MM.1S (cell line): ENCODE data around the gene FCGR2B.
"Not testable (repeated sequence)": the region's sequence is repeated elsewhere in the genome, so short reads cannot be mapped to it uniquely, and the experiment has no call there.

Source experiments
- CTCF ChIP-seq: fragments of 300-600 bp; sonication (generic); IDR thresholded peaks from 2 replicates; pipeline ENCODE4 v1.5.1; 2016; ENCODE audit warnings: antibody characterized with exemption, low read length, mixed read lengths
- EZH2 ChIP-seq: fragments of 300-600 bp; sonication (generic); optimal IDR thresholded peaks from 2 replicates; pipeline ENCODE3; 2017; ENCODE audit warnings: low read depth, mild to moderate bottlenecking, antibody characterized with exemption, low read length, mixed read lengths
- EZH2phosphoT487 ChIP-seq: fragments of 300-600 bp; sonication (generic); IDR thresholded peaks from 2 replicates; pipeline ENCODE4 v1.6.1; 2018; ENCODE audit warnings: antibody characterized with exemption, low read length

- TF ChIP-seq CTCF, EZH2phosphoT487, EZH2: not testable (repeated sequence)
Measured at GRCh38 chr1:161653971-161654370, 9.0 kb upstream of the FCGR2B start.
